Measurements from ENCODE around the gene SPTBN1. TPM values are rescaled to one million over a fixed set of nuclear protein-coding genes. Genes with fewer than 3 reads are reported as not detected.

The SPTBN1 gene
- total RNA-seq, 3 donors from 2014 or later (not counting 1 experiment from before 2014, with no cell fraction given), result 65.7 to 142 (median 68.3) TPM

GRCh38 chr2:54594048-54594447 lies 137.9 kb downstream of the SPTBN1 start:
- no peak overlapping the region for H3K27ac ChIP-seq (ENCODE audit: low read length)

GRCh38 chr2:54595161-54595803 lies 139.2 kb downstream of the SPTBN1 start:
- intact Hi-C loops (cut with micrococcal nuclease), result no loop called here
- ATAC-seq (no peak), DNase-seq (no peak)
- Mint-ChIP-seq H3K9me3 (no peaks in the 10 kb centered on the region), H3K4me3 (no peak overlapping the region), H3K4me1 (peaks cover 50 to 60% of the 10 kb centered on the region in 2 donors), H3K36me3 (no peaks in the 10 kb centered on the region), H3K27ac (peak overlapping the region; percentile 23 to 83), H3K27me3 (ENCODE audit: low read depth in 2 of 2) (no peaks in the 10 kb centered on the region)
- Histone ChIP-seq H3K9me3 (ENCODE audit: control insufficient read depth, insufficient read depth, low read length) (no peaks in the 10 kb centered on the region), H3K36me3 (ENCODE audit: control insufficient read depth, insufficient read depth, low read length) (peaks cover 13% of the 10 kb centered on the region), H3K4me3 (ENCODE audit: low read length) (no peak overlapping the region), H3K27ac (ENCODE audit: low read length) (no peak overlapping the region), H3K4me1 (ENCODE audit: control insufficient read depth, insufficient read depth, low read length) (peaks cover 56% of the 10 kb centered on the region), H3K27me3 (ENCODE audit: control insufficient read depth, insufficient read depth, low read length) (no peaks in the 10 kb centered on the region)
- 97% methylated on average over 13 of the region's 13 CpGs for WGBS (ENCODE audit: insufficient coverage)
- TF ChIP-seq CTCF (IDR thresholded peaks at IDR 0.05), result no peak

More at GRCh38 chr2:54594048-54594447, 137.9 kb downstream of the SPTBN1 start:
- no peak for TF ChIP-seq CTCF (IDR thresholded peaks at IDR 0.05)
- H3K27me3 Mint-ChIP-seq (ENCODE audit: low read depth in 2 of 2), result no peaks in the 10 kb centered on the region
- no peak overlapping the region for H3K27ac Mint-ChIP-seq
- DNase-seq (no peak), ATAC-seq (no peak)
- H3K4me1 ChIP-seq (ENCODE audit: control insufficient read depth, insufficient read depth, low read length), result peaks cover 50% of the 10 kb centered on the region
- 96% methylated on average over 3 of the region's 4 CpGs for WGBS (ENCODE audit: insufficient coverage)
- peaks cover 52 to 60% of the 10 kb centered on the region in 2 donors for H3K4me1 Mint-ChIP-seq
- H3K27me3 ChIP-seq (ENCODE audit: control insufficient read depth, insufficient read depth, low read length), result no peaks in the 10 kb centered on the region
- H3K36me3 Mint-ChIP-seq, result no peaks in the 10 kb centered on the region
- peaks cover 2% of the 10 kb centered on the region for H3K36me3 ChIP-seq (ENCODE audit: control insufficient read depth, insufficient read depth, low read length)
- no peaks in the 10 kb centered on the region for H3K9me3 ChIP-seq (ENCODE audit: control insufficient read depth, insufficient read depth, low read length)
- H3K4me3 Mint-ChIP-seq, result no peak overlapping the region
- no peaks in the 10 kb centered on the region for H3K9me3 Mint-ChIP-seq
- H3K4me3 ChIP-seq (ENCODE audit: low read length), result no peak overlapping the region
- intact Hi-C loops (cut with micrococcal nuclease), result no loop called here

GRCh38 chr2:54595999-54596902 lies 140.1 kb downstream of the SPTBN1 start:
- Histone ChIP-seq H3K27ac (ENCODE audit: low read length) (peak overlapping the region; percentile 12), H3K36me3 (ENCODE audit: control insufficient read depth, insufficient read depth, low read length) (peaks cover 14% of the 10 kb centered on the region), H3K4me3 (ENCODE audit: low read length) (no peak overlapping the region), H3K27me3 (ENCODE audit: control insufficient read depth, insufficient read depth, low read length) (no peaks in the 10 kb centered on the region), H3K9me3 (ENCODE audit: control insufficient read depth, insufficient read depth, low read length) (no peaks in the 10 kb centered on the region), H3K4me1 (ENCODE audit: control insufficient read depth, insufficient read depth, low read length) (peaks cover 55% of the 10 kb centered on the region)
- intact Hi-C loops (cut with micrococcal nuclease), result loop anchor here (2.0 kb wide), 1 partner anchor 35 kb away; no protein-coding TSS in a partner anchor
- peaks cover 45 to 58% of the 10 kb centered on the region in 2 donors for H3K4me1 Mint-ChIP-seq
- H3K36me3 Mint-ChIP-seq, result no peaks in the 10 kb centered on the region
- ATAC-seq (peak; percentile 16 to 41 (median 31)), DNase-seq (peak in 1 of 2 donors; percentile 52)
- TF ChIP-seq CTCF (IDR thresholded peaks at IDR 0.05), result no peak
- peak overlapping the region; percentile 68 for H3K4me3 Mint-ChIP-seq
- no peaks in the 10 kb centered on the region for H3K9me3 Mint-ChIP-seq
- H3K27me3 Mint-ChIP-seq (ENCODE audit: low read depth in 2 of 2), result no peaks in the 10 kb centered on the region
- WGBS (ENCODE audit: insufficient coverage), result 38% methylated on average over 14 of the region's 15 CpGs
- peak overlapping the region; percentile 83 to 89 for H3K27ac Mint-ChIP-seq

Measured in natural killer cell (primary cell).